BLaER1 treated with 17β-estradiol and CSF1 and Interleukin-3, amounts not matched to agents 10 nM and 100 nM (cell line): ENCODE data around the gene LIMS1.
A peak's percentile ranks its signal among the peaks of the same experiment; 100 is the strongest.
"Not testable (repeated sequence)": the region's sequence is repeated elsewhere in the genome, so short reads cannot be mapped to it uniquely, and the experiment has no call there.

Source experiments
- H3K27ac ChIP-seq, 11 experiments: shearing (Covaris generic); formaldehyde crosslinking; 2 replicates each; pipeline ENCODE4 v1.8.1; 2022
- H3K27me3 ChIP-seq, 11 experiments: shearing (Covaris generic); formaldehyde crosslinking; 2 replicates each; pipeline ENCODE4 v1.8.1; 2022
- H3K36me3 ChIP-seq, 11 experiments: shearing (Covaris generic); formaldehyde crosslinking; 2 replicates each; pipeline ENCODE4 v1.8.1; 2022
- H3K4me1 ChIP-seq, 10 experiments: shearing (Covaris generic); formaldehyde crosslinking; 2 replicates each; pipeline ENCODE4 v1.8.1; 2022
- H3K4me2 ChIP-seq, 11 experiments: shearing (Covaris generic); formaldehyde crosslinking; 2 replicates each; pipeline ENCODE4 v1.8.1; 2022
- H3K4me3 ChIP-seq, 10 experiments: shearing (Covaris generic); formaldehyde crosslinking; 2 replicates each; pipeline ENCODE4 v1.8.1; 2022
- H3K9ac ChIP-seq, 11 experiments: shearing (Covaris generic); formaldehyde crosslinking; 2 replicates each; pipeline ENCODE4 v1.8.1; 2022
- H3K9me3 ChIP-seq, 11 experiments: shearing (Covaris generic); formaldehyde crosslinking; replicated peaks in 1 of 11; 2 replicates each; pipeline ENCODE4 v1.8.1; 2022
- H4K20me1 ChIP-seq, 11 experiments: shearing (Covaris generic); formaldehyde crosslinking; 2 replicates each; pipeline ENCODE4 v1.8.1; 2022
- Cebpa-rat ChIP-seq, 11 experiments: shearing (Covaris generic); IDR thresholded peaks; 2 replicates each; pipeline ENCODE4 v1.8.1; 2022

Gene LIMS1

DNA sequence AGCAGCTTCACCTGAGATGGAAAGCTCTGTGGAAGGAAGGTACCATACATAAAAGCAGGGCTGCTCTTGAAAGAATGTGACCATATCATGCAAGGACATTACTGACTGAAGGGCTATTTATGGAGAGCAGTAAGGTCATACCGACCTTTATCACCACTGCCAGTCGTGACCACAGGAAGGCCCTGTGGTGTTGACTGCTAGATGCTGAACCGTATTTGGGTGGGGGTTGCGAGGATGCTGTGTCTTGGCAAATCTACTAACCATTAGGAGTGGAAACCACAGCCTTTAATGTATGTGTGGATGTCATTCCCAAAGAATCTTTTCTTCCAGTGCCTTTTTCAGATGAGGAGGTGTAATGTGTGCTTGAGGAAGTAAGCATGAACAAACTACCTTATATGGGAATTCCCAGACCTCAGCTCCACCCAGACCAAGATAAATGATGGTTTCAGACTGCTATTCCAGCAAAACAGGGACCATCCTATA lies 60.8 kb downstream of the LIMS1 start:
- Histone ChIP-seq H3K4me1 (peaks cover 39 to 81% (median 56%) of the 10 kb centered on the region in 10 experiments), H3K4me3 (peak overlapping the region in 3 of 10 experiments; percentile 5 to 25 (median 22); a peak in 3 of 20 replicates), H3K4me2 (peak overlapping the region; percentile 65 to 92 (median 80)), H3K36me3 (0 out of 22 replicates have a peak, but pooled peaks cover 0 to 3% (median 0%) of the 10 kb centered on the region in 11 experiments), H3K9me3 (peaks cover 0 to 3% (median 0%) of the 10 kb centered on the region in 11 experiments; a peak in 2 of 22 replicates), H3K9ac (peak overlapping the region in 8 of 11 experiments; percentile 28 to 76 (median 62); a peak in 12 of 22 replicates), H3K27ac (peak overlapping the region in 9 of 11 experiments; percentile 56 to 89 (median 78); a peak in 19 of 22 replicates), H4K20me1 (peaks cover 0 to 51% (median 4%) of the 10 kb centered on the region in 11 experiments; a peak in 10 of 22 replicates), H3K27me3 (no peaks in the 10 kb centered on the region)
- no peak for TF ChIP-seq Cebpa-rat (IDR thresholded peaks at IDR 0.05)

DNA sequence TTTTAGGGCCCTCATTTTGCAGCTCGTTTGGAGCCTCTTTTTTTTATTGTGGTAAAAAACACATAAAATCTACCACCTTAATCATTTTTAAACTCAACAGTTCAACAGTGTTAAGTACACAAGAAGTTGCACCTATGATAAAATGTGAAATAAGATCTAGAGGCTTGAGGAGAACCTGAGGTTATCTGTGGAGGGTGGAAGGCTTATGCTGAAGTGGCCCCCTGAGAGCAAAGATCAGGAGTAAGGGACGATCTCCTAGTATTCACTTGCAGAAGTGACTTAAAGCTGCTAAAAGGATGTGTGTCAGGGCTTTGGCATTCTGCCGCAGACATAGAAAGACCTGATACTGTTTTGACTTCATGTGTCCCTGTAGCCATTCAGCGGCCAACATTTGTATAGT lies 61.5 kb downstream of the LIMS1 start:
- Histone ChIP-seq H3K9ac (peak overlapping the region in 1 of 11 experiments; percentile 76; a peak in 3 of 22 replicates), H3K4me1 (peaks cover 39 to 73% (median 53%) of the 10 kb centered on the region in 10 experiments), H4K20me1 (peaks cover 0 to 44% (median under 1%) of the 10 kb centered on the region in 11 experiments; a peak in 10 of 22 replicates), H3K4me2 (peak overlapping the region; percentile 65 to 92 (median 80); a peak in 18 of 22 replicates), H3K27ac (peak overlapping the region in 7 of 11 experiments; percentile 68 to 89 (median 80); a peak in 13 of 22 replicates)
- not testable (repeated sequence) for H3K27me3 ChIP-seq, H3K4me3 ChIP-seq, H3K36me3 ChIP-seq, H3K9me3 ChIP-seq

DNA sequence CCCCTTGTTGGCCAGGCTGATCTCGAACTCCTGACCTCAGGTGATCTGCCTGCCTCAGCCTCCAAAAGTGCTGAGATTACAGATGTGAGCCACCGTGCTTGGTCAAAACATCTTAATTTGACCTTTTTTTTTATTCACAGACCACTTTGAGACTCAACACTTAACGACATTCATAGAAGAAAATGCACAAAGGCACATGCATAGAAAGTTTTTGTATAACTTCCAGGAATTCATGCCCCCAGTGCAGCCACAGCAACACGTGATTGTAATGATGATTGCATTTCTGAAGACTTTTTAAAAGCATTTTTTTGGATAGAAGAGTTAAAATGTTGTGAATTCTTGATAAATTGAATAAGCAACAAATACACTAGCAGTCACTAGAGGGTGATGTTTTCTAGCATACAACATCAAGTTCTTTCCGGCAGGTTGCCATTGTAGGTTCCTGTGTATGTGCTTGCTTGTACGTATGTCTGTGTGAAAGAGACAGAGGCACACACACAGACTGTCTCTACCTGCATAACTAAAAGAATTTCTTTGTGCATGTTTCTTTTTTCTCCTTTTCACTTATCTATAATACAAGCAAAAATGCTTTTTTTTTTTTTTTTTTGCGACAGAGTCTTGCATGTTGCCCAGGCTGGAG lies 63.0 kb downstream of the LIMS1 start:
- H3K4me1 ChIP-seq: peaks cover 36 to 59% (median 43%) of the 10 kb centered on the region in 10 experiments
- peaks cover 0 to 17% (median 8%) of the 10 kb centered on the region in 11 experiments; a peak in 9 of 22 replicates for H3K36me3 ChIP-seq
- peak overlapping the region; percentile 26 to 92 (median 52); a peak in 19 of 22 replicates for H3K4me2 ChIP-seq
- peak overlapping the region in 1 of 11 experiments; percentile 21; a peak in 2 of 22 replicates for H3K9ac ChIP-seq
- not testable (repeated sequence) for H3K27me3 ChIP-seq, H3K27ac ChIP-seq, H3K4me3 ChIP-seq
- peaks cover 0 to 39% (median 0%) of the 10 kb centered on the region in 11 experiments; a peak in 10 of 22 replicates for H4K20me1 ChIP-seq
- H3K9me3 ChIP-seq: peaks cover 9 to 22% (median 18%) of the 10 kb centered on the region in 11 experiments; a peak in 19 of 22 replicates

DNA sequence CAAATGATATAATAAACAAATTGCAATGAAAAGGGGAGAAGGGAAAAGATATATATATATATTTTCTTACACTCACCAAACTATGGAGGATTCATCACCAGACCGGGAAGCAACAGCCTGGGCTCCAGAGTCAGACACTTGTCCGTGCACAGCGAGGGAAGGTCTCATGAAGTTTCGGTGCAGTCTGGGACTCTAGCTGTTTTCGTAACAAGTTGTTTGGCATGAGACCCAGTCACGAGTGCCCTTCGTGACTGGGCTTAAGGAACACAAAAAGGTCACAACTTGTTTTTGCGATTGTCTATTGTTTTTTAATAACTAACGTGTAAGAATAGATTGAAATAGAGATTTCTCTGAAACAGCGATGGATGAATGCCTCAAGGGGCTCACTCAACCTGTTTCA lies 66.9 kb downstream of the LIMS1 start:
- Histone ChIP-seq H4K20me1 (peaks cover 3 to 45% (median 20%) of the 10 kb centered on the region in 11 experiments; a peak in 18 of 22 replicates), H3K36me3 (peaks cover 0 to 29% (median 9%) of the 10 kb centered on the region in 11 experiments; a peak in 9 of 22 replicates), H3K4me1 (peaks cover 15 to 48% (median 26%) of the 10 kb centered on the region in 10 experiments), H3K9me3 (peaks cover 9 to 30% (median 24%) of the 10 kb centered on the region in 11 experiments; a peak in 19 of 22 replicates)
- H3K27ac ChIP-seq, H3K4me3 ChIP-seq, H3K4me2 ChIP-seq, H3K27me3 ChIP-seq, H3K9ac ChIP-seq: not testable (repeated sequence)

DNA sequence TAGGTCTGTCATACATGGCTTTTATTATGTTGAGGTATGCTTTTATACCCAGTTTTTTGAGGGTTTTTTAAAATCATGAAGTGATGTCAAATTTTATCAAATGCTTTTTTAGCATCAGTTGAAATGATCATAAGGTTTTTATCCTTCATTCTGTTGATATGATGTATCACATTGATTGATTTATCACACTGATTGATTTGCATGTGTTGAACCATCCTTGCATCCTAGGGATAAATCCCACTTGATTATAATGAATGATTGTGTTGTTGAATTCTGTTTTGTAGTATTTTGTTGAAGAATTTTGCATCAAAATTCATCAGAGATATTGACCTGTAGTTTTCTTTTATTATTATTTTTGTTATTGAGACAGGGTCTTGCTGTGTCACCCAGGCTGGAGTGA lies 68.2 kb downstream of the LIMS1 start:
- TF ChIP-seq Cebpa-rat (IDR thresholded peaks at IDR 0.05): no peak
- Histone ChIP-seq H3K4me1 (peaks cover 8 to 44% (median 18%) of the 10 kb centered on the region in 10 experiments; a peak in 18 of 20 replicates), H3K4me2 (no peak overlapping the region), H3K27ac (no peak overlapping the region), H3K4me3 (no peak overlapping the region), H3K27me3 (no peaks in the 10 kb centered on the region), H3K36me3 (peaks cover 0 to 29% (median 9%) of the 10 kb centered on the region in 11 experiments; a peak in 9 of 22 replicates), H4K20me1 (peaks cover 3 to 48% (median 32%) of the 10 kb centered on the region in 11 experiments; a peak in 18 of 22 replicates), H3K9me3 (peaks cover 9 to 30% (median 24%) of the 10 kb centered on the region in 11 experiments; a peak in 19 of 22 replicates), H3K9ac (no peak overlapping the region)

DNA sequence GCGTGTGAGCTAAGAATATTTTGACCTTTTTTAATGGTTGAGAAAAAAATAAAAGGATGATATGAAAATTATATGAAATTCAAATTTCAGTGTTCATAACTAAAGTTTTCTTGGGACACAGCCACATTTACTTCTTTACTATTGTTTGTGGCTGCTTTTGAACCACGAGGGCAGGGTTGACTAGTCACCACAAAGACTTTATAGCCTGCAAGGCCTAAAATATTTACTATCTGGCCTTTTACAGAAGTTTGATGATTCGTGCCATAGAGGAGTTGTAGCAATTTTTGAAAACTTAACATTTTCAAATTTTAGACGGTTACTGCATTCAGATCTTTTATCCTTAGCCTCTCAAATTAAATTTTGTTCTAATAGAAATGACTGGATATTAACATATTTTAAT lies 69.9 kb downstream of the LIMS1 start:
- Histone ChIP-seq H3K9ac (no peak overlapping the region), H3K4me3 (no peak overlapping the region), H4K20me1 (peaks cover 13 to 65% (median 45%) of the 10 kb centered on the region in 11 experiments; a peak in 19 of 22 replicates), H3K9me3 (peaks cover 9 to 30% (median 24%) of the 10 kb centered on the region in 11 experiments; a peak in 19 of 22 replicates), H3K4me1 (peaks cover 15 to 45% (median 26%) of the 10 kb centered on the region in 10 experiments; a peak in 19 of 20 replicates), H3K4me2 (peak overlapping the region in 2 of 11 experiments; percentile 3 to 21; a peak in 3 of 22 replicates), H3K27me3 (no peaks in the 10 kb centered on the region), H3K36me3 (peaks cover 0 to 32% (median 9%) of the 10 kb centered on the region in 11 experiments; a peak in 9 of 22 replicates), H3K27ac (no peak overlapping the region)
- TF ChIP-seq Cebpa-rat (IDR thresholded peaks at IDR 0.05): no peak

DNA sequence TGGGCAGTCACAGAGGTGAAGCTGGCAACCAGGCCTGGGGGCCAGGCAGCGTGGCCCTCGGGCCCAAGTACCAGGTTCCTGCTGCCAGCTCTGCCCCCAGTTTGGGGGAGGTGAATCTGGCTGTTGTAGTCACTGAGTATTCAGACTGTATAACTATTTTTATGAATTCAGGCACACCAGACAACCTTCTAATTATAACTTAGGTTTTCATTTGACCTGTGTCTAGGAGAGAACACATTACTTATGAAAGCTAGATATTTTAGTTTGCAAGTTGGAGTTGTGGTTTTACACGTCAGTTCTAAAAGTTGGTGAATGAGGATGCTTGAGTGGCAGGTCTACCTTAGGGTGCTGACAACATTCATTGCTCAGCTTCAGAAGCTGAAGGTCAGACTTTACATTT lies 71.7 kb downstream of the LIMS1 start:
- Histone ChIP-seq H3K4me2 (peak overlapping the region in 6 of 11 experiments; percentile 6 to 43 (median 30); a peak in 9 of 22 replicates), H3K27me3 (no peaks in the 10 kb centered on the region), H3K9me3 (peaks cover 2 to 21% (median 17%) of the 10 kb centered on the region in 11 experiments; a peak in 17 of 22 replicates), H4K20me1 (peaks cover 13 to 76% (median 48%) of the 10 kb centered on the region in 11 experiments; a peak in 20 of 22 replicates), H3K36me3 (peaks cover 0 to 29% (median 5%) of the 10 kb centered on the region in 11 experiments; a peak in 8 of 22 replicates), H3K27ac (0 out of 22 replicates have a peak overlapping the region, but pooled peaks of 1 of the 11 experiments have one; percentile 13), H3K4me1 (peaks cover 21 to 63% (median 37%) of the 10 kb centered on the region in 10 experiments), H3K9ac (no peak overlapping the region; a peak in 1 of 22 replicates), H3K4me3 (no peak overlapping the region)
- no peak for TF ChIP-seq Cebpa-rat (IDR thresholded peaks at IDR 0.05)

DNA sequence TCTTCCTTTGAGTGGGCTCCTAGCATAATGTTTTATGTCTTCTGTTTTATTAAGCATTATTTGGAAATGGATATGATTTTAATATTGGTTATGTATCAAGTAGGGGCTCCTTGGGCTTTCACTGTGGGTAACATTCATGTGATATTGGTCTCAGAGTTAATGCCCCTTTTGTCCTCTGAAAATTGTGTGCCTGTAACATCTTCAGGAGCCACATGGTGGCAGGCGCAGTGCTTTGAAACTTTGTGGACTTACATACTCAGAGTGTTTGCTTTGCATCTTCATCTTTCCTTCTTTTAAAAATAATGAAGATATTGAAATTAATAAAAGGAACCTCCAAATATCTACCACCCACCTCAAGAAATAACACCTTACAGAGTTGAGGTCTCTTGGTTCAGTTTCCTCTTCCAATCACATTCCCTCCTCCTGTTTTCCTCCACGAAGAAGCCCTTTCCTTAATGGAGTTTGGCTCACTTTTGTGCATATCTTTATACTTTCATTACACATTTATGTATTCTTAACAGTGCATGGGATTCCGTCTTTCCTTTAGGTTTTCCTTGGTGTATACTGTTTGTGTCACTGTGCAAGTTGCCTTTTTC lies 73.5 kb downstream of the LIMS1 start:
- no peak overlapping the region for H3K9ac ChIP-seq
- H3K4me3 ChIP-seq: no peak overlapping the region
- H3K27ac ChIP-seq: no peak overlapping the region
- H3K9me3 ChIP-seq: peaks cover 0 to 2% (median 0%) of the 10 kb centered on the region in 11 experiments; a peak in 4 of 22 replicates
- H3K27me3 ChIP-seq: no peaks in the 10 kb centered on the region
- no peak for TF ChIP-seq Cebpa-rat (IDR thresholded peaks at IDR 0.05)
- H3K4me2 ChIP-seq: no peak overlapping the region
- H3K4me1 ChIP-seq: peaks cover 37 to 80% (median 53%) of the 10 kb centered on the region in 10 experiments
- peaks cover 18 to 85% (median 59%) of the 10 kb centered on the region in 11 experiments; a peak in 21 of 22 replicates for H4K20me1 ChIP-seq
- H3K36me3 ChIP-seq: peaks cover 0 to 13% (median 0%) of the 10 kb centered on the region in 11 experiments; a peak in 4 of 22 replicates
